ENCODE measurements around the gene GALNT17.

DNA sequence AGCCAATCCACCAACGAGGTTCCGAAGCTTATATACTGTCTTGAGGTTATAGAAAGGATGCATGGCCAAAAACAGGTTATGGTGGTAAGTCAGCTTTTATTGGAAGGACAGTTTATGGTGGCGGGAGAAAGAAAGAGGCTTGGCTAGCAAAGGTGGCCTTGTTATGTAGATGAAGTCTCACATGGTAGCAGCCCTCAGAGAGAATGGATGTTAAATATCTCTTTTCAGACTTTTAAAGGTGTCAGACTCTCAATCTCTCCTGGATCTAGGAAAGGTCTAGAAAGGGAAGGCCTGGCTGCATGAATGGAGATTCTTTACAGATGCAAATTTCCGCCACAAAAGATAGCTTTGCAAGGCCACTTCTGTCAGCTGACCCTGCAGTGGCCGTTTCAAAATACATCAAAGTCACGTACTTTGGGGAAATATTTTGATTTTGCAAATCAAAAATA is 333.8 kb downstream of the GALNT17 start:
- TF ChIP-seq, protein P1, sequence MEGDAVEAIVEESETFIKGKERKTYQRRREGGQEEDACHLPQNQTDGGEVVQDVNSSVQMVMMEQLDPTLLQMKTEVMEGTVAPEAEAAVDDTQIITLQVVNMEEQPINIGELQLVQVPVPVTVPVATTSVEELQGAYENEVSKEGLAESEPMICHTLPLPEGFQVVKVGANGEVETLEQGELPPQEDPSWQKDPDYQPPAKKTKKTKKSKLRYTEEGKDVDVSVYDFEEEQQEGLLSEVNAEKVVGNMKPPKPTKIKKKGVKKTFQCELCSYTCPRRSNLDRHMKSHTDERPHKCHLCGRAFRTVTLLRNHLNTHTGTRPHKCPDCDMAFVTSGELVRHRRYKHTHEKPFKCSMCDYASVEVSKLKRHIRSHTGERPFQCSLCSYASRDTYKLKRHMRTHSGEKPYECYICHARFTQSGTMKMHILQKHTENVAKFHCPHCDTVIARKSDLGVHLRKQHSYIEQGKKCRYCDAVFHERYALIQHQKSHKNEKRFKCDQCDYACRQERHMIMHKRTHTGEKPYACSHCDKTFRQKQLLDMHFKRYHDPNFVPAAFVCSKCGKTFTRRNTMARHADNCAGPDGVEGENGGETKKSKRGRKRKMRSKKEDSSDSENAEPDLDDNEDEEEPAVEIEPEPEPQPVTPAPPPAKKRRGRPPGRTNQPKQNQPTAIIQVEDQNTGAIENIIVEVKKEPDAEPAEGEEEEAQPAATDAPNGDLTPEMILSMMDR (IDR thresholded peaks at IDR 0.05; ENCODE audit: poor library complexity, severe bottlenecking): no peak
- TF ChIP-seq POLR2AphosphoS5 (IDR thresholded peaks at IDR 0.05) (no peak), EZH2 (IDR thresholded peaks at IDR 0.05; ENCODE audit: borderline replicate concordance, insufficient read depth, low read length, poor library complexity, severe bottlenecking) (no peak), TAF1 (IDR thresholded peaks at IDR 0.05; ENCODE audit: low read depth) (no peak), EP300 (conservative IDR thresholded peaks at IDR 0.05; ENCODE audit: poor library complexity, severe bottlenecking) (no peak), RAD21 (conservative IDR thresholded peaks at IDR 0.05) (no peak), SMC3 (conservative IDR thresholded peaks at IDR 0.05; ENCODE audit: poor library complexity) (no peak), MXI1 (conservative IDR thresholded peaks at IDR 0.05; ENCODE audit: poor library complexity, severe bottlenecking) (no peak)
- TF ChIP-seq, protein P2, sequence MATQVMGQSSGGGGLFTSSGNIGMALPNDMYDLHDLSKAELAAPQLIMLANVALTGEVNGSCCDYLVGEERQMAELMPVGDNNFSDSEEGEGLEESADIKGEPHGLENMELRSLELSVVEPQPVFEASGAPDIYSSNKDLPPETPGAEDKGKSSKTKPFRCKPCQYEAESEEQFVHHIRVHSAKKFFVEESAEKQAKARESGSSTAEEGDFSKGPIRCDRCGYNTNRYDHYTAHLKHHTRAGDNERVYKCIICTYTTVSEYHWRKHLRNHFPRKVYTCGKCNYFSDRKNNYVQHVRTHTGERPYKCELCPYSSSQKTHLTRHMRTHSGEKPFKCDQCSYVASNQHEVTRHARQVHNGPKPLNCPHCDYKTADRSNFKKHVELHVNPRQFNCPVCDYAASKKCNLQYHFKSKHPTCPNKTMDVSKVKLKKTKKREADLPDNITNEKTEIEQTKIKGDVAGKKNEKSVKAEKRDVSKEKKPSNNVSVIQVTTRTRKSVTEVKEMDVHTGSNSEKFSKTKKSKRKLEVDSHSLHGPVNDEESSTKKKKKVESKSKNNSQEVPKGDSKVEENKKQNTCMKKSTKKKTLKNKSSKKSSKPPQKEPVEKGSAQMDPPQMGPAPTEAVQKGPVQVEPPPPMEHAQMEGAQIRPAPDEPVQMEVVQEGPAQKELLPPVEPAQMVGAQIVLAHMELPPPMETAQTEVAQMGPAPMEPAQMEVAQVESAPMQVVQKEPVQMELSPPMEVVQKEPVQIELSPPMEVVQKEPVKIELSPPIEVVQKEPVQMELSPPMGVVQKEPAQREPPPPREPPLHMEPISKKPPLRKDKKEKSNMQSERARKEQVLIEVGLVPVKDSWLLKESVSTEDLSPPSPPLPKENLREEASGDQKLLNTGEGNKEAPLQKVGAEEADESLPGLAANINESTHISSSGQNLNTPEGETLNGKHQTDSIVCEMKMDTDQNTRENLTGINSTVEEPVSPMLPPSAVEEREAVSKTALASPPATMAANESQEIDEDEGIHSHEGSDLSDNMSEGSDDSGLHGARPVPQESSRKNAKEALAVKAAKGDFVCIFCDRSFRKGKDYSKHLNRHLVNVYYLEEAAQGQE (IDR thresholded peaks at IDR 0.05; ENCODE audit: borderline replicate concordance): no peak

Data from neural cell (in vitro differentiated cells).